Endothelial cell of umbilical vein (primary cell): ENCODE results near the gene USP35. TPM values are rescaled to one million over a fixed set of nuclear protein-coding genes. Genes with fewer than 3 reads are reported as not detected.

Experiments
- BruUV-seq: library from RNA; stranded (reverse); fragments of 400-500 nt; replicated peaks from 2 replicates; lab custom pipeline; 2021; lab: Mats Ljungman, UMichigan
- CTCF ChIA-PET: fragments of 300-600, 350-600 bp; sonication (Branson Sonifier 250); formaldehyde crosslinking; loops from one replicate; lab custom pipeline; 2021; ENCODE audit warnings: antibody characterized with exemption, inconsistent platforms; lab: Charles Lee
- POLR2A ChIA-PET: fragments of 300-600, 350-600 bp; sonication (Branson Sonifier 250); formaldehyde crosslinking; loops from one replicate; lab custom pipeline; 2021; ENCODE audit warnings: antibody characterized with exemption, inconsistent platforms; lab: Charles Lee
- DNase-seq: peaks from one replicate; pipeline ENCODE4 v3.0.0-alpha.2; 2011; ENCODE audit warnings: low read depth, low spot score
- FAIRE-seq: peaks from 2 replicates; lab custom pipeline; 2011; peaks lifted over from hg19 to GRCh38; lab: Jason Lieb, UNC
- H2AFZ ChIP-seq: 2 replicates; pipeline ENCODE4 v1.6.0; 2012; ENCODE audit warnings: low read depth, low read length, control low read depth, inconsistent platforms
- H3K27ac ChIP-seq: 2 replicates; pipeline ENCODE4 v1.5.1; 2011; ENCODE audit warnings: low read depth, mild to moderate bottlenecking, control low read depth, low read length, moderate library complexity; ENCODE audit not compliant: insufficient read depth
- H3K27me3 ChIP-seq, 2 experiments: 2 replicates each; pipeline versions ENCODE4 v1.6.0 to v1.6.1; 2011; ENCODE audit warnings: low read length in 2 of 2, mixed read lengths in 1 of 2; ENCODE audit not compliant: control insufficient read depth in 2 of 2, insufficient read depth in 2 of 2
- H3K36me3 ChIP-seq, 2 experiments: 2 replicates in 1 of 2; 3 replicates in 1 of 2; pipeline ENCODE4 v1.5.1; 2011; ENCODE audit warnings: low read length in 2 of 2, mild to moderate bottlenecking in 1 of 2, moderate library complexity in 1 of 2; ENCODE audit not compliant: control insufficient read depth in 2 of 2, insufficient read depth in 2 of 2; ENCODE audit errors: extremely low read depth in 1 of 2
- H3K4me1 ChIP-seq: 3 replicates; pipeline ENCODE4 v1.5.1; 2011; ENCODE audit warnings: mild to moderate bottlenecking, low read length; ENCODE audit not compliant: control insufficient read depth, insufficient read depth; ENCODE audit errors: extremely low read depth
- H3K4me2 ChIP-seq: 2 replicates; pipeline ENCODE4 v1.6.1; 2011; ENCODE audit warnings: low read length, control low read depth, mixed read lengths; ENCODE audit not compliant: insufficient read depth
- H3K4me3 ChIP-seq, 3 experiments: fragments of 200-600 bp in 1 of 3; sonication (generic), shearing (Covaris generic) in 1 of 3; replicated peaks in 1 of 3; 2 replicates each; pipeline ENCODE4 v1.5.1; 2011 to 2016; ENCODE audit warnings: control low read depth in 3 of 3, low read length in 3 of 3, mild to moderate bottlenecking in 2 of 3, inconsistent platforms in 1 of 3, low read depth in 1 of 3, moderate library complexity in 1 of 3; ENCODE audit not compliant: insufficient read depth in 1 of 3
- H3K79me2 ChIP-seq: 2 replicates; pipeline ENCODE4 v1.6.0; 2012; ENCODE audit warnings: low read length, inconsistent platforms; ENCODE audit not compliant: control insufficient read depth, insufficient read depth
- H3K9ac ChIP-seq: replicated peaks from 2 replicates; pipeline ENCODE3; 2011; ENCODE audit warnings: low read length, control low read depth; ENCODE audit not compliant: insufficient read depth; ENCODE audit errors: extremely low read depth
- H3K9me1 ChIP-seq: replicated peaks from 3 replicates; pipeline ENCODE4 v1.6.0; 2011; ENCODE audit warnings: mild to moderate bottlenecking, low read length; ENCODE audit not compliant: control insufficient read depth, insufficient read depth; ENCODE audit errors: extremely low read depth
- H3K9me3 ChIP-seq: replicated peaks from 2 replicates; pipeline ENCODE4 v1.5.1; 2012; ENCODE audit warnings: low read length, inconsistent platforms; ENCODE audit not compliant: control insufficient read depth, insufficient read depth
- H4K20me1 ChIP-seq: replicated peaks from 2 replicates; pipeline ENCODE3; 2011; ENCODE audit warnings: mild to moderate bottlenecking, low read length; ENCODE audit not compliant: control insufficient read depth, insufficient read depth; ENCODE audit errors: extremely low read depth
- EZH2 ChIP-seq: IDR thresholded peaks from 2 replicates; pipeline ENCODE4 v1.6.1; 2012; ENCODE audit warnings: borderline replicate concordance, low read depth, mild to moderate bottlenecking, moderate library complexity, low read length, inconsistent platforms; ENCODE audit not compliant: severe bottlenecking
- GATA2 ChIP-seq: IDR thresholded peaks from 2 replicates; pipeline ENCODE4 v1.7.0; 2011; ENCODE audit warnings: low read depth, mild to moderate bottlenecking, moderate library complexity, mixed read lengths, low read length; ENCODE audit not compliant: insufficient read length, insufficient read depth
- MAX ChIP-seq: IDR thresholded peaks from 2 replicates; pipeline ENCODE4 v1.6.1; 2011; ENCODE audit not compliant: insufficient read depth, insufficient read length
- POLR2AphosphoS5 ChIP-seq: IDR thresholded peaks from 2 replicates; pipeline ENCODE4 v1.6.1; 2012; ENCODE audit warnings: low read depth, mild to moderate bottlenecking, control low read depth, low read length, moderate library complexity; ENCODE audit not compliant: insufficient read depth
- dilution Hi-C: fragments of 300-500 bp; cut with MboI; formaldehyde crosslinking; loops from one replicate; pipeline ENCODE4 v1.15.0; 2019; ENCODE audit warnings: low sequenced_read_pairs; ENCODE audit not compliant: extremely low pct_ligation_motif_present
- intact Hi-C: fragments of 100-400 bp; cut with micrococcal nuclease; formaldehyde crosslinking; loops from one replicate; pipeline ENCODE4 v1.10.0; 2022
- polyA plus RNA-seq, 4 experiments: library from polyadenylated mRNA; depleted of rRNA in 3 of 4; stranded (reverse) in 3 of 4; unstranded in 1 of 4; fragments of >200 nt; gene quantifications; 2 replicates each; pipeline versions ENCODE4 v1.2.1 to v1.2.3, GENCODE V29; 2011 to 2012; ENCODE audit warnings: missing spikeins in 1 of 4
- total RNA-seq: library from RNA; stranded (reverse); gene quantifications from 2 replicates; pipeline ENCODE4 v1.2.3, GENCODE V29; 2021

USP35 gene
- total and polyA plus RNA-seq, 2 donors (not counting 3 experiments of a cell fraction or from before 2014, with no cell fraction given): 8.9 to 12.4 TPM

- Histone ChIP-seq H3K4me3 (no peak overlapping the region), H3K9me1 (no peaks in the 10 kb centered on the region), H3K4me2 (no peak overlapping the region), H3K79me2 (no peaks in the 10 kb centered on the region), H3K36me3 (no peaks in the 10 kb centered on the region), H3K9me3 (no peaks in the 10 kb centered on the region), H3K27ac (no peak overlapping the region), H3K9ac (no peak overlapping the region), H3K27me3 (no peaks in the 10 kb centered on the region), H4K20me1 (no peaks in the 10 kb centered on the region), H3K4me1 (no peaks in the 10 kb centered on the region), H2AFZ (no peak overlapping the region)
- DNase-seq (peak; percentile 32), FAIRE-seq (no peak)
- intact Hi-C loops (no loop called here), dilution Hi-C loops (no loop called here)
- ChIA-PET POLR2A (no interaction called here), CTCF (interaction anchor here (1.1 to 1.5 kb wide), 2 partner anchors 9 to 10 kb away, joined by 3 to 4 read pairs; no protein-coding TSS in a partner anchor)
- TF ChIP-seq MAX: no peak
- no TSS peak for BruUV-seq
Observed at GRCh38 chr11:78161962-78162371, 26.8 kb upstream of the USP35 start.

GRCh38 chr11:78163828-78164227 is 24.9 kb upstream of the USP35 start:
- BruUV-seq: no TSS peak
- H3K9me1 ChIP-seq: no peaks in the 10 kb centered on the region
- CTCF ChIA-PET: no interaction called here
- no peak overlapping the region for H3K4me2 ChIP-seq
- H2AFZ ChIP-seq: no peak overlapping the region
- no peak for DNase-seq
- H4K20me1 ChIP-seq: no peaks in the 10 kb centered on the region
- dilution Hi-C loops (no loop called here), intact Hi-C loops (no loop called here)
- no peak overlapping the region for H3K9ac ChIP-seq
- H3K4me3 ChIP-seq: no peak overlapping the region
- TF ChIP-seq POLR2AphosphoS5 (no peak), EZH2 (no peak), GATA2 (no peak)
- no peak overlapping the region for H3K27ac ChIP-seq
- H3K27me3 ChIP-seq: no peaks in the 10 kb centered on the region
- POLR2A ChIA-PET: no interaction called here
- FAIRE-seq: no peak
- peaks cover 8% of the 10 kb centered on the region for H3K4me1 ChIP-seq
- no peaks in the 10 kb centered on the region for H3K79me2 ChIP-seq
- no peaks in the 10 kb centered on the region for H3K9me3 ChIP-seq
- no peaks in the 10 kb centered on the region for H3K36me3 ChIP-seq
